ENCODE results near the gene MARK1.

The MARK1 gene

DNA sequence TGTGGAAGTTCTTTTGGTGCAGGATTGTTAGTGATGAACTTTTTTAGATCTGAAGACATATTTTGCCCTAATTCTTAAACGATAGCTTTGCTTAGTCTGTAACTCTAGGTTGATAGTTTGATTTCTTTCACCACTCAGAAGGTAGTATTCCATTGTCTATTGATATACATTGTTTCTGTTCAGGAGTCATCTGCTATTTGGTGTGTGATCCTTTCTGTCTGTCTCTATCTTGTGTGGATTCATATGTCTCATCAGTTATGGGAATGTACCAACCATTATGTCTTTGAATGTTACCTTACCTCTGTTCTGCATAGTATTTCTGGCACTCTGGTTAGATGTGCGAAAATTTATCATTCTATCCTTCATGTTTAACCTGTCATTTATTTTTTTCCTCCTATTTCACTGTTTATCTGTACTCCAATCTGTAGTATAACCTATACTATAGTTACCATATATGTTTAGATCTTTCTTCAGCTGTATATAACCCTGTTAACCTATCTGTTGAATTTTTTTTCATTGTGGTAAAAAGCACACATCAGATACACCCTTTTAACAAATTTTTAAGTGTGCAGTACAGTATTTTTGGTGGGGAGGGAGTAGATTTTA lies 5.7 kb downstream of the MARK1 start:
- H3K14ac ChIP-seq (ENCODE audit: low read length), result no peak overlapping the region
- no peak overlapping the region for H3K18ac ChIP-seq (ENCODE audit: low read length)
- peaks cover 0 to 12% of the 10 kb centered on the region in 2 donors for H3K9me3 ChIP-seq (replicated peaks in 1 of 2; ENCODE audit: control insufficient read depth in 2 of 2, insufficient read depth in 1 of 2, low read depth in 1 of 2, low read length in 2 of 2)
- H3K4ac ChIP-seq (ENCODE audit: low read length), result no peak overlapping the region
- H3K9ac ChIP-seq (ENCODE audit: low read depth, low read length, poor library complexity), result no peak overlapping the region
- no peak overlapping the region for H2BK12ac ChIP-seq (ENCODE audit: low read length)
- no peak overlapping the region for H2AFZ ChIP-seq (ENCODE audit: low read length)
- no peak overlapping the region for H2BK15ac ChIP-seq (ENCODE audit: low read length)
- no peak overlapping the region for H2AK5ac ChIP-seq (ENCODE audit: low read depth, low read length)
- no peak overlapping the region for H2BK120ac ChIP-seq (ENCODE audit: low read depth, low read length)
- peaks cover 4% of the 10 kb centered on the region for H3K79me1 ChIP-seq (ENCODE audit: low read depth, low read length)
- H4K91ac ChIP-seq (ENCODE audit: low read depth, low read length, poor library complexity), result no peak overlapping the region
- H3K23ac ChIP-seq (ENCODE audit: low read depth, low read length, poor library complexity), result no peak overlapping the region
- no peak for DNase-seq (ENCODE audit: low spot score)
- no peaks in the 10 kb centered on the region for H3K27me3 ChIP-seq (ENCODE audit: control insufficient read depth in 3 of 3, insufficient read depth in 3 of 3, low read depth in 1 of 3, low read length in 3 of 3)
- WGBS, 2 donors (ENCODE audit: extremely low coverage in 2 of 2, insufficient read length in 2 of 2, insufficient replicate concordance in 1 of 2), result no CpG with 5 or more reads among the region's 2 CpGs
- H4K8ac ChIP-seq (ENCODE audit: low read depth, low read length), result no peak overlapping the region
- H3K27ac ChIP-seq (replicated peaks; ENCODE audit: low read length), result no peak overlapping the region
- H3K4me1 ChIP-seq (ENCODE audit: control insufficient read depth in 2 of 2, insufficient read depth in 1 of 2, low read depth in 1 of 2, low read length in 2 of 2), result peaks cover 0 to 2% of the 10 kb centered on the region in 2 donors
- H3K4me3 ChIP-seq (ENCODE audit: low read length in 2 of 2), result no peak overlapping the region
- H3K4me2 ChIP-seq (ENCODE audit: insufficient read depth, low read length, poor library complexity, severe bottlenecking), result no peak overlapping the region
- no peak overlapping the region for H2BK5ac ChIP-seq (ENCODE audit: low read length)
- H3K36me3 ChIP-seq (replicated peaks in 1 of 2; ENCODE audit: control insufficient read depth in 2 of 2, insufficient read depth in 2 of 2, low read length in 2 of 2), result no peaks in the 10 kb centered on the region

DNA sequence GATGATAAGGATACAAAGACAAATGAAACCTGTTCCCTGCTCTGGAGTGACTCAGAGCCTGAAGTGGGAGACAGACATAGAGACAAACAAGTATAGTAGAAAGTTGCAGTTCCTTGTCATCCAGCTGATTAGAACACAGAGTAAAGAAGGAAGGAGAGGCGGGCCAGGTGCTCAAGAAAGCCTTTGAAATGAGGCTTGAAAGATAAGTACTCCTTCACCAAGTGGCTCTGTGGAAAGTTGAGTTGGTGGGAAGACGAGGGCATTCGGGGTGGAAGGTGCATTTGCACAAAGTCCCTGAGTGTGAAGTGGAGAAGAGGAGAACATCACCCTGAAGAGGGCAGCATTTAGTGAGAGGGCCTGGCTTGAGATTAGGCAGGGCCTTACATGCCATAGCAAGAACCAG lies 17.0 kb downstream of the MARK1 start:
- Histone ChIP-seq H3K27me3 (ENCODE audit: control insufficient read depth in 3 of 3, insufficient read depth in 3 of 3, low read depth in 1 of 3, low read length in 3 of 3) (no peaks in the 10 kb centered on the region), H3K36me3 (replicated peaks in 1 of 2; ENCODE audit: control insufficient read depth in 2 of 2, insufficient read depth in 2 of 2, low read length in 2 of 2) (no peaks in the 10 kb centered on the region), H3K9me3 (replicated peaks in 1 of 2; ENCODE audit: control insufficient read depth in 2 of 2, insufficient read depth in 1 of 2, low read depth in 1 of 2, low read length in 2 of 2) (no peaks in the 10 kb centered on the region), H2BK5ac (ENCODE audit: low read length) (no peak overlapping the region), H2AFZ (ENCODE audit: low read length) (no peak overlapping the region), H2AK5ac (ENCODE audit: low read depth, low read length) (no peak overlapping the region), H3K79me1 (ENCODE audit: low read depth, low read length) (peaks cover 4% of the 10 kb centered on the region), H3K4me3 (ENCODE audit: low read length in 2 of 2) (no peak overlapping the region), H4K8ac (ENCODE audit: low read depth, low read length) (no peak overlapping the region), H3K27ac (replicated peaks; ENCODE audit: low read length) (no peak overlapping the region), H2BK15ac (ENCODE audit: low read length) (no peak overlapping the region), H3K4me1 (ENCODE audit: control insufficient read depth in 2 of 2, insufficient read depth in 1 of 2, low read depth in 1 of 2, low read length in 2 of 2) (no peaks in the 10 kb centered on the region), H3K4me2 (ENCODE audit: insufficient read depth, low read length, poor library complexity, severe bottlenecking) (no peak overlapping the region), H2BK120ac (ENCODE audit: low read depth, low read length) (no peak overlapping the region), H3K23ac (ENCODE audit: low read depth, low read length, poor library complexity) (no peak overlapping the region), H3K9ac (ENCODE audit: low read depth, low read length, poor library complexity) (no peak overlapping the region), H3K4ac (ENCODE audit: low read length) (no peak overlapping the region), H2BK12ac (ENCODE audit: low read length) (no peak overlapping the region), H3K18ac (ENCODE audit: low read length) (no peak overlapping the region), H3K14ac (ENCODE audit: low read length) (no peak overlapping the region), H4K91ac (ENCODE audit: low read depth, low read length, poor library complexity) (no peak overlapping the region)
- no peak for DNase-seq (ENCODE audit: low spot score)
- no CpG with 5 or more reads among the region's 3 CpGs for WGBS, 2 donors (ENCODE audit: extremely low coverage in 2 of 2, insufficient read length in 2 of 2, insufficient replicate concordance in 1 of 2)

DNA sequence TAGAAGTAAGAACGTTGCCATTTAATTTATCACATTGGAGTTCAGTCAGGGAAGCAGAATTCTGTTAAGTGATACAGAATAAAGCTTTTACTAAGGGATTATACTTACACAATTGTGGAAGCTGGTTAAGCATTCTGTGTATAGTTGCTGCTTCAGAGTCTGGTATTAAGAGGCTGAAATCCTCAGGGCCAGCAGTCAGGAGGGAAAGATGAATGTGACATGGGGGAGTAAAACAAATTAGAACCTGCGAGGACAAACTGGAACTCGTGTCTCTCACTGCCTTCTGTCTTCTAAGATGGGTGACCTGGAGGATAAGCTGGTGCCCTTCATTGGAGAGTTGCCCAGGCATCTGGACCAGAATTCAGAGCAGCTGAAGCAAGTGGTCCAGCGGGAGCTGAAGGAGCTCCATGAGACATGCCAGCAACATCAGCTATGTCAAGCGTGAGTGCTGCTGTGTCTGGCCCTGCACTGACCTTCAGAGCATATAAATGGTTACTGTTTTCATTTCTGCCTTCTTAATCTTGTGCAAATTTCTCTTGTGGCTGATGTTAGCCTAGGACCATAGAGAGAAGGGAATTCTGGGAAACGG lies 23.0 kb downstream of the MARK1 start:
- WGBS, 2 donors (ENCODE audit: extremely low coverage in 2 of 2, insufficient read length in 2 of 2, insufficient replicate concordance in 1 of 2), result no CpG with 5 or more reads among the region's 6 CpGs

DNA sequence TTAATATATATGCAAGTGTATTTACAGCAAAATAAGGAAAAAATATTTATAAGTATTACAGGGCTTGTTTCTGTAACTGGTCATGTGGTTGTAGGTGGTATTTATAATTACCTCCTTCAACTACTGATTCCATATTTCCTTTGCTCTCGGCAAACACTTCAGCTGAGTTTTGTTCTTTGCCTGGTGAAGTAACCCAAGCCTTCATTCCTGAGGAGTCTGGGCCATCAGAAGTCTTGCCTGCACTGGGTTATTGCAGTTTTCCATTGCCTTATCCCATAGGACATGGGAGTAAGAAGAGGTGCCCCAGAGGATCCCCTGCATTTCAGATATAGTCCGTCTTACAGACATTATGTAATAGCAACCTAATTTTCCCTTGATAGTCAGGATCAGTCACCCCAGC lies 23.8 kb downstream of the MARK1 start:
- H3K9ac ChIP-seq (ENCODE audit: low read depth, low read length, poor library complexity), result no peak overlapping the region
- H3K27me3 ChIP-seq (ENCODE audit: control insufficient read depth in 3 of 3, insufficient read depth in 3 of 3, low read depth in 1 of 3, low read length in 3 of 3), result no peaks in the 10 kb centered on the region
- H2BK12ac ChIP-seq (ENCODE audit: low read length), result no peak overlapping the region
- H3K4ac ChIP-seq (ENCODE audit: low read length), result no peak overlapping the region
- no peak overlapping the region for H3K23ac ChIP-seq (ENCODE audit: low read depth, low read length, poor library complexity)
- no peak overlapping the region for H3K18ac ChIP-seq (ENCODE audit: low read length)
- no peak overlapping the region for H2BK120ac ChIP-seq (ENCODE audit: low read depth, low read length)
- no CpG with 5 or more reads among the region's 2 CpGs for WGBS, 2 donors (ENCODE audit: extremely low coverage in 2 of 2, insufficient read length in 2 of 2, insufficient replicate concordance in 1 of 2)
- no peak overlapping the region for H4K91ac ChIP-seq (ENCODE audit: low read depth, low read length, poor library complexity)
- no peak overlapping the region for H2AFZ ChIP-seq (ENCODE audit: low read length)
- no peak for DNase-seq (ENCODE audit: low spot score)
- H3K36me3 ChIP-seq (replicated peaks in 1 of 2; ENCODE audit: control insufficient read depth in 2 of 2, insufficient read depth in 2 of 2, low read length in 2 of 2), result no peaks in the 10 kb centered on the region
- H3K4me3 ChIP-seq (ENCODE audit: low read length in 2 of 2), result no peak overlapping the region
- H2BK5ac ChIP-seq (ENCODE audit: low read length), result no peak overlapping the region
- no peak overlapping the region for H4K8ac ChIP-seq (ENCODE audit: low read depth, low read length)
- no peak overlapping the region for H2AK5ac ChIP-seq (ENCODE audit: low read depth, low read length)
- peaks cover 0 to 4% of the 10 kb centered on the region in 2 donors for H3K4me1 ChIP-seq (ENCODE audit: control insufficient read depth in 2 of 2, insufficient read depth in 1 of 2, low read depth in 1 of 2, low read length in 2 of 2)
- H3K27ac ChIP-seq (replicated peaks; ENCODE audit: low read length), result no peak overlapping the region
- H3K9me3 ChIP-seq (replicated peaks in 1 of 2; ENCODE audit: control insufficient read depth in 2 of 2, insufficient read depth in 1 of 2, low read depth in 1 of 2, low read length in 2 of 2), result no peaks in the 10 kb centered on the region
- no peak overlapping the region for H3K14ac ChIP-seq (ENCODE audit: low read length)
- H2BK15ac ChIP-seq (ENCODE audit: low read length), result no peak overlapping the region
- peaks cover 10% of the 10 kb centered on the region for H3K79me1 ChIP-seq (ENCODE audit: low read depth, low read length)
- no peak overlapping the region for H3K4me2 ChIP-seq (ENCODE audit: insufficient read depth, low read length, poor library complexity, severe bottlenecking)

More for the DNA sequence above, 23.0 kb downstream of the MARK1 start:
- no peaks in the 10 kb centered on the region for H3K36me3 ChIP-seq (replicated peaks in 1 of 2; ENCODE audit: control insufficient read depth in 2 of 2, insufficient read depth in 2 of 2, low read length in 2 of 2)
- no peaks in the 10 kb centered on the region for H3K9me3 ChIP-seq (replicated peaks in 1 of 2; ENCODE audit: control insufficient read depth in 2 of 2, insufficient read depth in 1 of 2, low read depth in 1 of 2, low read length in 2 of 2)
- H2BK12ac ChIP-seq (ENCODE audit: low read length), result no peak overlapping the region
- H2BK120ac ChIP-seq (ENCODE audit: low read depth, low read length), result no peak overlapping the region
- H3K4ac ChIP-seq (ENCODE audit: low read length), result no peak overlapping the region
- no peak overlapping the region for H2AK5ac ChIP-seq (ENCODE audit: low read depth, low read length)
- H4K91ac ChIP-seq (ENCODE audit: low read depth, low read length, poor library complexity), result no peak overlapping the region
- H3K79me1 ChIP-seq (ENCODE audit: low read depth, low read length), result peaks cover 11% of the 10 kb centered on the region
- peaks cover 0 to 4% of the 10 kb centered on the region in 2 donors for H3K4me1 ChIP-seq (ENCODE audit: control insufficient read depth in 2 of 2, insufficient read depth in 1 of 2, low read depth in 1 of 2, low read length in 2 of 2)
- H3K27me3 ChIP-seq (ENCODE audit: control insufficient read depth in 3 of 3, insufficient read depth in 3 of 3, low read depth in 1 of 3, low read length in 3 of 3), result no peaks in the 10 kb centered on the region
- DNase-seq (ENCODE audit: low spot score), result no peak
- H3K14ac ChIP-seq (ENCODE audit: low read length), result no peak overlapping the region
- no peak overlapping the region for H4K8ac ChIP-seq (ENCODE audit: low read depth, low read length)
- peak overlapping the region; percentile 65 for H3K18ac ChIP-seq (ENCODE audit: low read length)
- H2AFZ ChIP-seq (ENCODE audit: low read length), result no peak overlapping the region
- no peak overlapping the region for H3K23ac ChIP-seq (ENCODE audit: low read depth, low read length, poor library complexity)
- H3K9ac ChIP-seq (ENCODE audit: low read depth, low read length, poor library complexity), result no peak overlapping the region
- no peak overlapping the region for H3K4me2 ChIP-seq (ENCODE audit: insufficient read depth, low read length, poor library complexity, severe bottlenecking)
- no peak overlapping the region for H3K4me3 ChIP-seq (ENCODE audit: low read length in 2 of 2)
- no peak overlapping the region for H2BK5ac ChIP-seq (ENCODE audit: low read length)
- H3K27ac ChIP-seq (replicated peaks; ENCODE audit: low read length), result no peak overlapping the region
- no peak overlapping the region for H2BK15ac ChIP-seq (ENCODE audit: low read length)

Data from neuronal stem cell (in vitro differentiated cells).